HG02571 (cell line): Measurements from ENCODE around the gene IFIT5.
A peak's percentile ranks its signal among the peaks of the same experiment; 100 is the strongest.
"Not testable (repeated sequence)": the region's sequence is repeated elsewhere in the genome, so short reads cannot be mapped to it uniquely, and the experiment has no call there.

Experiments used
- ATAC-seq: cut with Tn5 transposase; IDR thresholded peaks from one replicate; pipeline ENCODE4 v1.9.1; 2021; ENCODE audit warnings: mild to moderate bottlenecking, moderate library complexity; ENCODE audit not compliant: unreplicated experiment

The IFIT5 gene

GRCh38 chr10:89414146-89414878, at the start of gene IFIT5:
Gene IFIT5 (plus strand): TSS chr10:89414568. CDS start chr10:89414799, 231 bp downstream.
- peak; percentile 80 for ATAC-seq

GRCh38 chr10:89367529-89367928, 46.8 kb upstream of the IFIT5 start:
- peak; percentile 59 for ATAC-seq

GRCh38 chr10:89368129-89368528, 46.2 kb upstream of the IFIT5 start:
- ATAC-seq, result no peak

GRCh38 chr10:89369156-89370105, 44.9 kb upstream of the IFIT5 start:
- no peak for ATAC-seq

- no peak for ATAC-seq
Observed at GRCh38 chr10:89371079-89371478, 43.3 kb upstream of the IFIT5 start.

DNA sequence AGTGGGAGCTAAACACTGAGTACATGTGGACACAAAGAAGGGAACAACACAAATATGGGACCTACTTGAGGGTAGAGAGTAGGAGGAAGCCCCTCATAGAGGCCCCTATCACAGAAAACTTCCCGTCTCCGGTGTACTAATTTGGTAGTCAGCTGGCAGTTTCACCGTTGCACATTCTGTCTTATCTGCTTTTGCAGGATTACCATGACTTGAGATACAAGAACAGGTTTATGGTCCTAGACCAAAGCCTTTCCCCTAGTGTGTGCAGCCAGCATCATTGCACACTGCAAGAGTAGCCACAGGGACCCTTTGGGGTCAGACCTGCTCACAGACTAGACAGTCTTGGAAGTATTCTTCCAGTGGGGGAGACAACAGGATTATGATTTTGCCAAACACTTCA, 42.4 kb upstream of the IFIT5 start:
- no peak for ATAC-seq

- no peak for ATAC-seq
Observed at GRCh38 chr10:89373916-89374711, 40.3 kb upstream of the IFIT5 start.

DNA sequence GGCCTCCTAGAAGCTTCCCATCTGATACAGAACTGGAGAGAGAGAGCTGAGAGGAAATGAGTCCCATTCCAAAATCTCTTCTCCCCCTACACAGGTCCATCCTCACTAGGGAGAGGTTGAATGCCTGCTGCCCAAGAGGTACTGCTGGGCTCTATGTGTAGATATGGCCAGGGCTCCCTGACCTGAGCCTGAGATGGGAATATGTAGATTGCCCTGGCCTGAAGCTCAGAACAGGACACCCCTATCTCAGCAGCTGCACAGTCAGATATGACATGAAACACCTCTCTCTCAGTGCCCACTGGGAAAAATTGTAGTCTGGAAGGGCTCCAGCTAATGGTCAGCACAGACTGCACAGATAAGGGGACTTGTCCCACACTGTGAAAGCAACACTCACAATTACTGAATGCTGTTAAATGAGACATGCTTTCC, 39.6 kb upstream of the IFIT5 start:
- ATAC-seq, result no peak

- ATAC-seq, result no peak
Observed at GRCh38 chr10:89377705-89378637, 36.4 kb upstream of the IFIT5 start, which contains the start of gene IFIT1B. Gene IFIT1B (plus strand): TSS chr10:89378056. CDS start chr10:89378136, 80 bp downstream.

GRCh38 chr10:89379103-89379502, 35.3 kb upstream of the IFIT5 start:
- ATAC-seq, result no peak

DNA sequence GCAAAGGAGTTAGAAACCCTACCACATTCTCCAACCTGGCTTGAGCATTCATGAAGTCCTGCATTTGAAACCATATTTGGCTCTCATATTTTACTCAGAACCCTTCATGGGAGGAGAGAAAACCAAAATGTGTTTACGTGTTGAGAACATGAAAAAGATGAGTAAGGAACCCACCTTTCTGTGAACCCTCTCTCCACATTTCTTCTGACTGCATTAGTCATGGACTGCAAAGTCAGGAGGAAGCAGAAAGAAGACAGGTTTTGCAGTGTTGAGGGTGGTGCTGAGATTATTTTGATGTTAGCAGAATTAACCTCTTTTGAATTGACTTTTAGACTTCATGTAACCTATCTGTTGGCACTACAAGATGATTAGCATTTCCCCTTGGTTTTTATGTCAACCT, 31.6 kb upstream of the IFIT5 start:
- no peak for ATAC-seq

- no peak for ATAC-seq
Observed at GRCh38 chr10:89384474-89385340, 29.7 kb upstream of the IFIT5 start.

- no peak for ATAC-seq
Observed at GRCh38 chr10:89388806-89389205, 25.6 kb upstream of the IFIT5 start.

GRCh38 chr10:89389254-89389653, 25.1 kb upstream of the IFIT5 start:
- no peak for ATAC-seq

- ATAC-seq, result no peak
Observed at GRCh38 chr10:89390476-89391225, 23.7 kb upstream of the IFIT5 start.

DNA sequence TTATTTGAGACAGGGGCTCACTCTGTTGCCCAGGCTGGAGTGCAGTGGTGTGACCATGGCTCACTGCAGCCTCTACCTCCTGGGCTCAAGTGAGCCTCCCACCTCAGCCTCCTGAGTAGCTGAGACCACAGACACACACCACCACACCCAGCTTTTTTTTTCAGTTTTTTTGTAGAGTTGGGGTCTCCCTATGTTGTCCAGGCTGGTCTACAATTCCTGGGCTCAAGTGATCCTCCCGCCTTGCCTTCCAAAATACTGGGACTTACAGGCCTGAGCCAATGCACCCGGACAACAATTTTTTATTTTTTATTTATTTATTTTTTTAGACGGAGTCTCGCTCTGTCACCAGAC, 23.2 kb upstream of the IFIT5 start:
- ATAC-seq, result not testable (repeated sequence)

DNA sequence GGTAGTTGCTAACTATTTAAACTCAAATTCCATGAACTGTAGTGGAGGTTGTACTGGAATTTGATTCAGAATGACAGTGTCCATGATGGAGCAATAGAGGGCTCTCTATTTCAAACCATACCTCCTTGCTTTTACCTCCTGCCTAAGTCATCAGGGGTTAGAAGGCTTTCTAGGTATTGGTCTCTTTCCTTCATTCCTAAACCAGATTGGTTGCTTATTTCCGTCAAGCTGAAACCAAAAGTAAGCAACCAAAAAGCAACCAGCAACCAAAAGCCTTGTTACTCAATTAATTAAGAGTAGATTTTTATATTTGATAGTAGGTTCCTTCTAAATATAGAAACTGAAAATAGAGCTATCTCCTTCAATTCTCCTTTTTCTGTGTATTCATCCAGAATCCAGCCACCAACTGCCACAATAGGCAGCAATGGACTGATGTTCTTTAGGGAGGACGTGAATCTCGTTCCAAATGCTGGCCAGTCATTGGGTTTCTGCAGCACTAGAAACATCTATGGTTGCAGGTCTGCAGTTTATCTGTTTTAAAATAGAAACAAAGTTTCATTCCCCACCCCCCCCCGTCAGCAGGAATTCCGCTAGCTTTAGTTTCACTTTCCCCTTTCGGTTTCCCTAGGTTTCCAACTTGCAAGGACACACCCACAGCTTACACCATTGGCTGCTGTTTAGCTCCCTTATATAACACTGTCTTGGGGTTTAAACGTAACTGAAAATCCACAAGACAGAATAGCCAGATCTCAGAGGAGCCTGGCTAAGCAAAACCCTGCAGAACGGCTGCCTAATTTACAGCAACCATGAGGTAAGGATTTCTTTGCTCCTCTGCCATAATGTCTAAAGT, 22.2 kb upstream of the IFIT5 start, which contains the start of gene IFIT1:
Gene IFIT1, plus strand, starts transcription at position 717 of the 850 bp plus-strand sequence. Its CDS starts 90 bp downstream, at position 807.
- ATAC-seq, result peak; percentile 79
